ENCODE results near the gene IER3IP1.

DNA sequence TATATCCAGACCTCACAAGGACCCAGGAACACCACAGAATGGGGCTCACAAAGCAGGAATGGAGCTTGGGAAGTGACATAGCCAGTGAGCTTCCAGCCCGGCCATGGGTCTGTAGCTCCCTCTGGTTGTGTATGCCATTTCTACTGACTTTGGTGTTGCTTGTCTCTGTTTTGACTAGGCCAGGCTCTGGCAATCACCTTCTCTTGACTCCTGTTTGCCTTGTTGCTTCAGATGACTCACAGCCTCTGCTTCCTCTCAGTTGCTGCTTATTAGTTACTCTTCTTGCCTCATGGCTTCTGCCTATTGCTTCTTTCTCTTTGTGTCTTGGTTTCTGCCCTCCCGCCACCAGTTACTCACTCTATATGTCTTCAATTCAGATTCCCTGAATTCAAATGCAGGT lies 15.8 kb upstream of the IER3IP1 start:
- TF ChIP-seq, protein P1, sequence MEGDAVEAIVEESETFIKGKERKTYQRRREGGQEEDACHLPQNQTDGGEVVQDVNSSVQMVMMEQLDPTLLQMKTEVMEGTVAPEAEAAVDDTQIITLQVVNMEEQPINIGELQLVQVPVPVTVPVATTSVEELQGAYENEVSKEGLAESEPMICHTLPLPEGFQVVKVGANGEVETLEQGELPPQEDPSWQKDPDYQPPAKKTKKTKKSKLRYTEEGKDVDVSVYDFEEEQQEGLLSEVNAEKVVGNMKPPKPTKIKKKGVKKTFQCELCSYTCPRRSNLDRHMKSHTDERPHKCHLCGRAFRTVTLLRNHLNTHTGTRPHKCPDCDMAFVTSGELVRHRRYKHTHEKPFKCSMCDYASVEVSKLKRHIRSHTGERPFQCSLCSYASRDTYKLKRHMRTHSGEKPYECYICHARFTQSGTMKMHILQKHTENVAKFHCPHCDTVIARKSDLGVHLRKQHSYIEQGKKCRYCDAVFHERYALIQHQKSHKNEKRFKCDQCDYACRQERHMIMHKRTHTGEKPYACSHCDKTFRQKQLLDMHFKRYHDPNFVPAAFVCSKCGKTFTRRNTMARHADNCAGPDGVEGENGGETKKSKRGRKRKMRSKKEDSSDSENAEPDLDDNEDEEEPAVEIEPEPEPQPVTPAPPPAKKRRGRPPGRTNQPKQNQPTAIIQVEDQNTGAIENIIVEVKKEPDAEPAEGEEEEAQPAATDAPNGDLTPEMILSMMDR (IDR thresholded peaks at IDR 0.05; ENCODE audit: low read depth, low read length, poor library complexity, severe bottlenecking), result no peak
- TF ChIP-seq EZH2phosphoT487 (IDR thresholded peaks at IDR 0.05; ENCODE audit: borderline replicate concordance, low read length), result no peak
